Activated CD8-positive, alpha-beta T cell treated with anti-CD3 and anti-CD28 coated beads for 36 hours (primary cell): ENCODE data around the gene SYNE2. TPM values are rescaled to one million over a fixed set of nuclear protein-coding genes. Genes with fewer than 3 reads are reported as not detected.
A peak's percentile ranks its signal among the peaks of the same experiment; 100 is the strongest.
"Not testable (repeated sequence)": the region's sequence is repeated elsewhere in the genome, so short reads cannot be mapped to it uniquely, and the experiment has no call there.

ENCODE experiments used
- ATAC-seq: fragments of 200-7000 bp; cut with Tn5 transposase; one replicate; pipeline ENCODE4 v1.10.0; 2021; ENCODE audit warnings: mild to moderate bottlenecking, moderate library complexity
- CTCF ChIA-PET: fragments of 350-600 bp; sonication (Branson Sonifier 250); formaldehyde crosslinking; loops from one replicate; lab custom pipeline; 2021; ENCODE audit warnings: antibody characterized with exemption; lab: Charles Lee
- POLR2A ChIA-PET: fragments of 350-600 bp; sonication (Branson Sonifier 250); formaldehyde crosslinking; loops from one replicate; lab custom pipeline; 2021; ENCODE audit warnings: antibody characterized with exemption; lab: Charles Lee
- DNase-seq: peaks from one replicate; pipeline ENCODE4 v3.0.0-alpha.2; 2020
- H3K27ac Mint-ChIP-seq: one replicate; pipeline ENCODE4 v1.8.0; 2021; ENCODE audit warnings: mild to moderate bottlenecking, mixed read lengths
- H3K27me3 Mint-ChIP-seq: one replicate; pipeline ENCODE4 v1.8.0; 2021; ENCODE audit warnings: mixed read lengths
- H3K36me3 Mint-ChIP-seq: one replicate; pipeline ENCODE4 v1.8.0; 2021; ENCODE audit warnings: low read depth, mixed read lengths
- H3K4me1 Mint-ChIP-seq: one replicate; pipeline ENCODE4 v1.8.0; 2021; ENCODE audit warnings: low read depth, mixed read lengths
- H3K4me3 Mint-ChIP-seq: one replicate; pipeline ENCODE4 v1.8.0; 2021; ENCODE audit warnings: mild to moderate bottlenecking, moderate library complexity, mixed read lengths
- H3K9me3 Mint-ChIP-seq: one replicate; pipeline ENCODE4 v1.8.0; 2021; ENCODE audit warnings: mixed read lengths
- intact Hi-C: fragments of 100-400 bp; cut with micrococcal nuclease; formaldehyde crosslinking; loops from one replicate; pipeline ENCODE4 v1.10.0; 2022
- total RNA-seq, 2 experiments: library from RNA; stranded (reverse); gene quantifications; one replicate each; pipeline ENCODE4 v1.2.3, GENCODE V29; 2021
- TF ChIP-seq, protein P1 (sequence below): fragments of 200-600 bp; IDR thresholded peaks from one replicate; pipeline ENCODE4 v1.8.0; 2022; ENCODE audit warnings: antibody characterized with exemption, mild to moderate bottlenecking

Gene SYNE2
- total RNA-seq, 2 experiments from 2014 or later = 28.1 to 29.0 TPM

DNA sequence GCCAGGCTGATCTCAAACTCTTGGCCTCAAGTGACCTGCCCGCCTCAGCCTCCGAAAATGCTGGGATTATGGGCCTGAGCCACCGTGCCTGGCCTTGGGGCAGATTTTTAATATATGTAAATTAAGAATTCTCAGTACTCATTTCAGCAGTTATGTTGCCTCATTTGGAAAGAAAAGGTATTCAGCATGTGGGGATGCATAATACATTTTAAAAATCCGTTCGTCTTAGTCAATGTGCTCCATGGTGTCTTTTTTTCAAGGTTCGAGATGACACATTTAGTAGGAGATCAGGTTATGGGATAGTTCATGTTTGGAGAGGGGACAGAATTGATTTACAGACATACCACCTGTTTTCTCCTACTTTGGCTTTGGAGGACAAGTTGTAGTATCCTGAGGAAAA is 10.2 kb downstream of the SYNE2 start:
- POLR2A ChIA-PET = interaction anchor here (1.7 to 1.8 kb wide), 2 partner anchors 8 to 10 kb away, joined by 10 to 13 read pairs; partner anchors contain the start of gene SYNE2
- Mint-ChIP-seq H3K36me3 (peaks cover 2% of the 10 kb centered on the region), H3K27me3 (no peaks in the 10 kb centered on the region), H3K27ac (peak overlapping the region; percentile 43), H3K4me3 (no peak overlapping the region), H3K4me1 (peaks cover 48% of the 10 kb centered on the region), H3K9me3 (no peaks in the 10 kb centered on the region)
- TF ChIP-seq, protein P1, sequence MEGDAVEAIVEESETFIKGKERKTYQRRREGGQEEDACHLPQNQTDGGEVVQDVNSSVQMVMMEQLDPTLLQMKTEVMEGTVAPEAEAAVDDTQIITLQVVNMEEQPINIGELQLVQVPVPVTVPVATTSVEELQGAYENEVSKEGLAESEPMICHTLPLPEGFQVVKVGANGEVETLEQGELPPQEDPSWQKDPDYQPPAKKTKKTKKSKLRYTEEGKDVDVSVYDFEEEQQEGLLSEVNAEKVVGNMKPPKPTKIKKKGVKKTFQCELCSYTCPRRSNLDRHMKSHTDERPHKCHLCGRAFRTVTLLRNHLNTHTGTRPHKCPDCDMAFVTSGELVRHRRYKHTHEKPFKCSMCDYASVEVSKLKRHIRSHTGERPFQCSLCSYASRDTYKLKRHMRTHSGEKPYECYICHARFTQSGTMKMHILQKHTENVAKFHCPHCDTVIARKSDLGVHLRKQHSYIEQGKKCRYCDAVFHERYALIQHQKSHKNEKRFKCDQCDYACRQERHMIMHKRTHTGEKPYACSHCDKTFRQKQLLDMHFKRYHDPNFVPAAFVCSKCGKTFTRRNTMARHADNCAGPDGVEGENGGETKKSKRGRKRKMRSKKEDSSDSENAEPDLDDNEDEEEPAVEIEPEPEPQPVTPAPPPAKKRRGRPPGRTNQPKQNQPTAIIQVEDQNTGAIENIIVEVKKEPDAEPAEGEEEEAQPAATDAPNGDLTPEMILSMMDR = no peak
- no peak for ATAC-seq
- intact Hi-C loops = no loop called here
- no peak for DNase-seq
- CTCF ChIA-PET = interaction anchor here (1.7 kb wide), 1 partner anchor 9 kb away, joined by 14 read pairs; no protein-coding TSS in a partner anchor

DNA sequence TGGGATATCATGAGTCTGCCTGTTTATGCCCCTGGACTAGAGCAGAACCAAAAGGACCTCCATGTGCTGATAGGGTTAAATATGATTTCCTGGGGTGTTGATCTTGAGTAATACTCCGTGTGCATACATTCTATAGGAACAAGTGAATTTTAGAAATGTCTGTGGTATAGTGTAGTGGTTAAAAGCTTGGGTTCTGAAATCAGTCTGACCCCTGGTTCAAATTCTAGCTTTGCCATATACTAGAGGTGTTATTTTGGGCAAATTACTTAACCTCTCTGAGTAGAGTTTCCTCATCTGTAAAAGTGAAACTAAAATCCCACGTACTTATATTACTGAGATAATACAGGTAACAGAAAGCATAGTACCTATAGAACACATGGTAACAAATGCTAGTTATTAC is 12.0 kb downstream of the SYNE2 start:
- intact Hi-C loops = loop anchor here (1.0 kb wide), 1 partner anchor 11 kb away; the partner anchor contains the start of gene SYNE2
- Mint-ChIP-seq H3K27ac (peak overlapping the region; percentile 98), H3K4me3 (peak overlapping the region; percentile 72), H3K4me1 (peaks cover 61% of the 10 kb centered on the region)
- CTCF ChIA-PET = interaction anchor here (0.9 to 1.7 kb wide), 2 partner anchors 10 to 13 kb away, joined by 4 to 14 read pairs; no protein-coding TSS in a partner anchor
- POLR2A ChIA-PET = interaction anchor here (1.0 to 1.8 kb wide), 3 partner anchors 10 to 12 kb away, joined by 3 to 13 read pairs (median 10); partner anchors contain the start of gene SYNE2
- peak; percentile 70 for ATAC-seq
- not testable (repeated sequence) for H3K36me3 Mint-ChIP-seq, H3K9me3 Mint-ChIP-seq, H3K27me3 Mint-ChIP-seq, DNase-seq

DNA sequence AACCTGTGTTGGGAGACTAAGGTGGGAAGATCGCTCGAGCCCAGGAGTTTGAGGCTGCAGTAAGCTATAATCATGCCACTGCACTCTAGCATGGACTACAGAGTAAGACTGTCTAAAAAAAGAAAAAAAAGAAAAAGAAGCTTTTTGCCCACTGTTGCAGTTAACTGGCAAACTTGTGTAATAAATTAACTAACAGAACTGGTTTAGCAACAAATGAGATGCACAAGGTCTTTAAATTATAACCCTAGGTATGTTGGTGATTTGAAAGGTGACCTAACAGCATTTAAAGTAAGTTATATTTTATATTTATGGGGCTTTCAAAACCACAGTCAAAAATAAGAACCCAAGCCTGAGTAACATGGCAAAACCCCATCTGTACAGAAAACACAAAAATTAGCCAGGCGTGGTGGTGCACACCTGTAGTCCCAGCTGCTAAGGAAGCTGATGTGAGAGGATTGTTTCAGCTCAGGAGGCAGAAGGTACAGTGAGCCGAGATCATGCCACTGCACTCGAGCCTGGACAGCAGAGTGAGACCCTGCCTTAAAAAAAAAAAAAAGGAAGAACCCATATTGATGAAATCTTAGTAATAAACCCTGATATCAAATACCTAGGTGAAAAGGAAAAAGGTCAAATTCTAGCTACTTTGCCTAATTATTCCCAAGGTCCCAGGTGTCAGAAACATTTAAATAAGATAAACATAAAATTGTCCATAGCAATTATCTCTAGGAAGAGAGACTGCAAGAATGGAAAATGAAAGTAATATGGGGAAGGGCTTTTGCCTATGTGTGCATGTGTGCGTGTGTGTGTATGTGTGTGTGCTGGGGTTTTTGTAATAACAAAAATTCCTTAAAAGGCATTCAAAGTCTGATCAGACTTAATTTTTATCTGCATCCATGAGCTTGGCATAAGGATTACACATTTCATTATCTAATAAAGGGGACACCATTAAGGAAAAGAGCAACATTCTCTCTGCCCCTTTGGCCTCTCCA is 15.4 kb downstream of the SYNE2 start:
- Mint-ChIP-seq H3K4me3 (peak overlapping the region; percentile 28), H3K36me3 (peaks cover 2% of the 10 kb centered on the region), H3K4me1 (peaks cover 57% of the 10 kb centered on the region), H3K9me3 (no peaks in the 10 kb centered on the region), H3K27ac (peak overlapping the region; percentile 75), H3K27me3 (no peaks in the 10 kb centered on the region)
- intact Hi-C loops = no loop called here
- TF ChIP-seq, protein P1 = no peak
- ChIA-PET POLR2A (interaction anchor here (0.6 to 2.2 kb wide), 4 partner anchors 10 to 16 kb away, joined by 3 to 5 read pairs (median 4); partner anchors contain the start of gene SYNE2), CTCF (interaction anchor here (1.2 to 1.8 kb wide), 3 partner anchors 15 to 427 kb away, joined by 3 to 7 read pairs (median 3); partner anchors contain the start of gene SYNE2)
- DNase-seq (peak; percentile 32), ATAC-seq (no peak)

DNA sequence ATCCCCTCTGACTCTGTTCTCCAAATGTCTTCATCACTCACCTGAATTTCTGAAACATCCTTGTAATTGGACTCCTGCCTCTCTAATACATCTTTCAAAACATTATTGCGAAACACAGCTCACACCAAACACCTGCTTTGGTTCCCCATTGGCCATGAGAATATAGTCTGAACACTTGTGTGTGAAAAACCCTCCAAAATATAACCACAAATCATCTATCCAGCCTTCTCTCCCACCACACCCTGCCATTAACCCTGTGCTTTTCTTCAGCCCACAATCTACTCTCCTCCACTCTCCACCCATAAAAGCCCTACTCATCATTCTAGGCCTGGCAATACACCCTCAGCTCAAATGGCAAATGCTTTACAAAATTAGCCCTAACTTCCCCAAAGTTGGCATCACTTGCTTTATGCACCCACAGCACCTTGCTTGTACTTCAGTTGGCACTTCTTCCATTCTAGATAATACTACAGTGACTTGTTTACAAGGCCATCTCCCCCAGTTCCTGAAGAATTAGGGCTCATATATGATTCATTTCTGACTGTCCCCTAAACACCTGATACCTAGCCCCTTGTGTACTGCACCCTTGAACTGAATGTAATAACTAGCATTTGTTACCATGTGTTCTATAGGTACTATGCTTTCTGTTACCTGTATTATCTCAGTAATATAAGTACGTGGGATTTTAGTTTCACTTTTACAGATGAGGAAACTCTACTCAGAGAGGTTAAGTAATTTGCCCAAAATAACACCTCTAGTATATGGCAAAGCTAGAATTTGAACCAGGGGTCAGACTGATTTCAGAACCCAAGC is 17.3 kb downstream of the SYNE2 start:
- POLR2A ChIA-PET, DNase-seq, CTCF ChIA-PET, H3K36me3 Mint-ChIP-seq, intact Hi-C loops, H3K27me3 Mint-ChIP-seq, H3K9me3 Mint-ChIP-seq: not testable (repeated sequence)
- peak overlapping the region; percentile 38 for H3K4me3 Mint-ChIP-seq
- H3K4me1 Mint-ChIP-seq = peaks cover 58% of the 10 kb centered on the region
- ATAC-seq = peak; percentile 83
- H3K27ac Mint-ChIP-seq = peak overlapping the region; percentile 83

DNA sequence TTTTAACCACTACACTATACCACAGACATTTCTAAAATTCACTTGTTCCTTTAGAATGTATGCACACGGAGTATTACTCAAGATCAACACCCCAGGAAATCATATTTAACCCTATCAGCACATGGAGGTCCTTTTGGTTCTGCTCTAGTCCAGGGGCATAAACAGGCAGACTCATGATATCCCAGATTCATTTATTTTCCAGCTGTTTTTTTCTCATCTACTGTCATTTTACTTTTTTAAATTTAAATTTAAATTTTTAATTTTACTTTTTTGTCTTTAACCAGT is 17.9 kb downstream of the SYNE2 start:
- H3K4me1 Mint-ChIP-seq = peaks cover 55% of the 10 kb centered on the region
- H3K27me3 Mint-ChIP-seq, H3K27ac Mint-ChIP-seq, POLR2A ChIA-PET, H3K9me3 Mint-ChIP-seq, intact Hi-C loops, ATAC-seq, H3K36me3 Mint-ChIP-seq, H3K4me3 Mint-ChIP-seq, DNase-seq: not testable (repeated sequence)
- CTCF ChIA-PET = interaction anchor here (1.7 kb wide), 1 partner anchor 71 kb away, joined by 5 read pairs; no protein-coding TSS in a partner anchor

DNA sequence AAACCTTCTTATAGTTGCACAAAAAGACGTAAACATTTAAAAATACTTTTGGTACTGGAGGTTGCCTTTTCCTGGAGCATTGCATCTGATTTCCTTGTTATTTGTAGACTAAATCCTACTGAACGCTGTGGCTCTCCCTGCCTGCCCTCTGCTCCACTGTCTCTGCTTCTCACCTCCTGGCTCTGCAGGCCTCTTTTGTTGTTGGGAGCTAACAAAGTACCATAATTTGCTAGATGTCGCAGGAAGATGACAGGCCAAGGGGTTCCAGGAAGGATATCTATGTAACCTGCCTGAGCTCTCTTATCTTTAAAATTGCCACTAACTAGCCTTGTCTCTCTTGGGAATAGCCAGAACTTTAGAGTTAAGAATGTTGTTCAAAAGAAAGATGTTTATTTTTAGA is 21.4 kb downstream of the SYNE2 start:
- TF ChIP-seq, protein P1 = no peak
- no peak overlapping the region for H3K27ac Mint-ChIP-seq
- intact Hi-C loops = no loop called here
- DNase-seq (no peak), ATAC-seq (no peak)
- H3K4me1 Mint-ChIP-seq = peaks cover 48% of the 10 kb centered on the region
- H3K9me3 Mint-ChIP-seq = no peaks in the 10 kb centered on the region
- ChIA-PET CTCF (interaction anchor here (1.0 kb wide), 1 partner anchor 14 kb away, joined by 3 read pairs; no protein-coding TSS in a partner anchor), POLR2A (interaction anchor here (0.6 to 0.9 kb wide), 2 partner anchors 10 to 622 kb away, joined by 3 to 4 read pairs; no protein-coding TSS in a partner anchor)
- no peak overlapping the region for H3K4me3 Mint-ChIP-seq
- no peaks in the 10 kb centered on the region for H3K36me3 Mint-ChIP-seq
- no peaks in the 10 kb centered on the region for H3K27me3 Mint-ChIP-seq
